GM12801 (cell line): ENCODE data around the gene ACOD1.

Experiments
- TF ChIP-seq, protein P1 (sequence below): IDR thresholded peaks from one replicate; pipeline ENCODE4 v1.5.1; 2011; ENCODE audit warnings: control low read depth; ENCODE audit not compliant: insufficient read length; ENCODE audit errors: extremely low read depth

The ACOD1 gene

DNA sequence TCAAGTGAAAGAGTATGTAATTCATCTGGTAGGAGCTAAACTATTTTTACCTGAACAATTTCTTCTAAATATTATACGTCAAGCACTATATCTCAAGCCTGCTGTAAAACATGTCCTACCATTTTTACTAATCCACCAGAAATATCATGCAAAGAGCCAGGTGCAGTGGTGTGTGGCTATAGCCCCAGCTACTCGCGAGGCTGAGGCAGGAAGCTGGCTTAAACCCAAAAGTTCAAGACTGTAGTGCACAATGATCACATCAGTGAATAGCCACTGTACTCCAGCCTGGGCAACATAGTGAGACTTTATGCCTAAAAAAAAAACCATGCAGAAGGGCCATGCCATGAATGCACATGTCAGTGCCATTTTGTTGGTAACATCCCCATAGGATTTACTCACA lies 22.9 kb downstream of the ACOD1 start:
- TF ChIP-seq, protein P1, sequence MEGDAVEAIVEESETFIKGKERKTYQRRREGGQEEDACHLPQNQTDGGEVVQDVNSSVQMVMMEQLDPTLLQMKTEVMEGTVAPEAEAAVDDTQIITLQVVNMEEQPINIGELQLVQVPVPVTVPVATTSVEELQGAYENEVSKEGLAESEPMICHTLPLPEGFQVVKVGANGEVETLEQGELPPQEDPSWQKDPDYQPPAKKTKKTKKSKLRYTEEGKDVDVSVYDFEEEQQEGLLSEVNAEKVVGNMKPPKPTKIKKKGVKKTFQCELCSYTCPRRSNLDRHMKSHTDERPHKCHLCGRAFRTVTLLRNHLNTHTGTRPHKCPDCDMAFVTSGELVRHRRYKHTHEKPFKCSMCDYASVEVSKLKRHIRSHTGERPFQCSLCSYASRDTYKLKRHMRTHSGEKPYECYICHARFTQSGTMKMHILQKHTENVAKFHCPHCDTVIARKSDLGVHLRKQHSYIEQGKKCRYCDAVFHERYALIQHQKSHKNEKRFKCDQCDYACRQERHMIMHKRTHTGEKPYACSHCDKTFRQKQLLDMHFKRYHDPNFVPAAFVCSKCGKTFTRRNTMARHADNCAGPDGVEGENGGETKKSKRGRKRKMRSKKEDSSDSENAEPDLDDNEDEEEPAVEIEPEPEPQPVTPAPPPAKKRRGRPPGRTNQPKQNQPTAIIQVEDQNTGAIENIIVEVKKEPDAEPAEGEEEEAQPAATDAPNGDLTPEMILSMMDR = no peak

DNA sequence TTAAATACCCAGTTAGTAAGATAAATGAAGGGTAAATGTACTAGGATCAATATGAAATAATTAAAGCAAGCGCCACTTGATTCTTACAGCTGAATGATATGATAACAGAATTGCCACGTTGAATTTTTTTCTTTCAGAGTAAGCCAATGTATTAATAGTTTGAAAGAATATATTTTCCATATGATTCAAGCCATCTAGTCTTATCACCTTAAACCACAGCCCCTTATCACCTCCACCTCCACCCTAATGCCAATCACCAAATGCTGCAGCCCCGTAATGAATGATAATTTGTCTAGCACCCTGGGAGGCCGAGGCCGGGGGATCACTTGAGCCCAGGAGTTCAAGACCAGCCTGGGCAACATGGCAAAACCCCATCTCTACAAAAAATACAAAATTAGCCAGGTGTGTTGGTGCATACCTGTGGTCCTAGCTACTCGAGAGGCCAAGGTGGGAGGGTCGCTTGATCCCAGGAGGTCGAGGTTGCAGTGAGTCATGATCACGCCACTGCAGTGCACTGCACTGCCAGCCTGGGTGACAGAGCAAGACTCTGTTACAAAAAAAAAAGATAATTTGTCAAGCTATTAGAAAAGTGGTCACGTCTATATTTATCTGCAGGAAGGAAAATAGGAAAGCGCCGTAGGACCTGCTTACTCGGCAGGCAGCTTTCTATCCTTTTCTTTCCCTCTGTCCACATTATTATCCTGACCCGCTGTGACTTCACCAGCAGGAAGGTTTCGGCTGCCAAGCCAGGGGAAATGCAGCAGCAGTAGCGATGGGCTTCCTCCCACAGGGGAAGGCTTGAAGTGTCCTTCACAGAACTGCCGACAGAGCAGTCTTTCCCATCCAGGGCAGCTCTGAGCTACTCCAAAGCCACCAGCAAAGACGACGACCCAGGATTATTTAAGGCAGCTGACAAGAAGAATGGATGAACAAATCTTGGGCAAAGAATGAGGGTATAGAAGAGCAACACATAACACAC lies 23.8 kb downstream of the ACOD1 start:
- TF ChIP-seq, protein P1 = no peak

DNA sequence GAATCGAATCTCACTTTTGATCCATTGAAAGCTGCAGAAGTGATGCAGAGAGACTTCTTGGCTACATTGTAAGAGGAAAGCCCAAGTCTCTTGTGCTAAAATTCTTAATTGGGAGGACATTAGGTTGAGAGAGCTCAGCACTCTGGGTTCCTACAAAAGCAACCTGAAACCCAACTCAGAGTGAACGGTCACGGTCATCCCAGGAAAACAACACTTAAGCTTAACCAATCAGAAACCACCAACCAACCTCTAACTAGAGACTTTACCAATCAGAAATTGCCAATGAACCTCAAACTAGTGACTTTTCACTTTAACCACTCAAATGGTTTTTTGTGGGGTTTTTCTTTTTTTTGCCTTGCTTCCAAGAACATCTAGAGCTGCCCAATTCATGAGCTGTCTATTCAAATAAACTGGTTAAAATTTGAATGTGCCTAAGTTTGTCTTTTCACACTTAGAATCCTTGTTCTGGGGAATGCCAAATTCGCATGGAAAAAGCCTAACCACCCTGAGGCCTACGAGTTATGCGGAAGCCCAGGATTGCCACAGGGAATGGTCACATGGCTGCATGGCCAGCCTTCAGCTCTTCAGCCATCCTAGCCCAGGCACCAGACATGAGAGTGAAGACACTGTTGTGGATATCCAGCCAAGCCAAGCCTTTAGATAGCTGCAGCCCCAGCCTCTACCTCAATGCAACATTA lies 25.8 kb downstream of the ACOD1 start:
- TF ChIP-seq, protein P1 = no peak

DNA sequence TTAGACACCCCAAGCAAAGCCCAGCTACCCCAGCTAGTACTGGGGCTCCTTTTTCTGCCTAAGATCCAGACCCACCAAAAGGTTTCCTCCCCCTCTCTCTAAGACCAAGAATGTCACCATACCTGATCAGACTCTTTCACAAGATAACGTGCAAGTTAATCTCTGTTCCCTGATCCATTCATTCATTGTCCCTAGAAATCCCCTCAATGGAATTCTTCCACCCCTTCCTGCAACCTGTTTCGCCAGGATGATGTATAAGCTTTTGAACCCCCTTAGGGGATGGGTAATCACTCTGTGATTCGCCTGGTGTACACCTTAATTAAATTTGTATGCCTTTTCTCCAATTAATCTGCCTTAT lies 26.3 kb downstream of the ACOD1 start:
- TF ChIP-seq, protein P1 = no peak

DNA sequence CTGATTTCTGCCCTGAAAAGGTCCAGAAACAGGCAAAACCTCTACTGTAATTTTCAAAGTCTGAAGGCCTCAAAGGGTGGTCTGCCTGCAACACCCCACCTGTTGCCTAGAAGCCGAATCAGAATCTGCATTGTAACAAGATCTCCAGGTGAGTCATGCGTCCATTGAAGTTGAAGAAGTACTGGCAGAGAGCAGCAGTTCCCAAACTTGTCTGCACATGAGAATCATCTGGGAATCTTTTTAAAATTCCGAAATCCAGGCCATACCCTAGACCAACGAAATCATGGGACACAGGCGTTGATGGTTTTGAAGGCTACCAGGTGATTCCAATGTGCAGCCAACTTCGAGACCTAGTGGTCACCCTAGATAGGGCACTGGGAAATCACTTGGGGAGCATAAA lies 27.6 kb downstream of the ACOD1 start:
- TF ChIP-seq, protein P1 = no peak

DNA sequence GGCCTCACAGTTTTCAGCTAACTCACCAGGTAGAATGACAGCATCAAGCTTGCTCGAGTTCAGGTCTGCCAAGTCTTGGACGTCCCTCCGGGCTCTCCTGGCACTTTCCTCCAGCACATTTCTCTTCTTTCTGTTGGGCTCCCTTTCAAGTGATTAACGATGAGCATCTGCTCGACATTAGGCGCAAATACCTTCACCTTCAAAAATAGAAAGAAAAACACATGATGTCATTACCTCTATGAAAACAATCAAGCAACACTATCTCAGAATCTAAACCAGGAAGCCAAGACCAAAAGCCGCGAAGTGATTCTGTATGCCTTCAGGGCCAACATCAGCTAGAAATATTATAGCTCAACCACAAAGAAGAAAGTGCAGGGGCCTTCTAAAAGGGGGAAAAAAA lies 28.2 kb downstream of the ACOD1 start:
- TF ChIP-seq, protein P1 = no peak

DNA sequence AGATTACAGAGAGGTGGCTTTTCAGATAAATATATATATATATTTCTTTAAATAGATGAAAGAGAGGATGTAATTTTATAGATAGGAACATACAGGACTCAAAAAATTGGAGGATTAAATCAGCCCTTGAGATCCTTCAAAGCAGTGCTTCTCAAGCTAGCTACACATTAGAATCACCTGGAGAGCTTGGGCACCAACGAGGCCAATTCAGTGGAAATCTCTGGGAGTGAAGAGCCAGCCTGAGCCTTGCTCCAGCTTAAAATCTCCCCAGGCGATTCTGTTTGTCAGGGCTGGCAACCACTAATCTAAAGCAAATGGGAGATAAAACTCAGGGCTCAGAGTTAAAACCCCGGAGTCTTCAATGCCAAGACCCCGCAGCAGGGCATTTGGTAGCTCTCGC lies 28.6 kb downstream of the ACOD1 start:
- TF ChIP-seq, protein P1 = no peak
